Measurements from ENCODE around the gene MB21D2.
"Not testable (repeated sequence)": the region's sequence is repeated elsewhere in the genome, so short reads cannot be mapped to it uniquely, and the experiment has no call there.

The MB21D2 gene, protein sequence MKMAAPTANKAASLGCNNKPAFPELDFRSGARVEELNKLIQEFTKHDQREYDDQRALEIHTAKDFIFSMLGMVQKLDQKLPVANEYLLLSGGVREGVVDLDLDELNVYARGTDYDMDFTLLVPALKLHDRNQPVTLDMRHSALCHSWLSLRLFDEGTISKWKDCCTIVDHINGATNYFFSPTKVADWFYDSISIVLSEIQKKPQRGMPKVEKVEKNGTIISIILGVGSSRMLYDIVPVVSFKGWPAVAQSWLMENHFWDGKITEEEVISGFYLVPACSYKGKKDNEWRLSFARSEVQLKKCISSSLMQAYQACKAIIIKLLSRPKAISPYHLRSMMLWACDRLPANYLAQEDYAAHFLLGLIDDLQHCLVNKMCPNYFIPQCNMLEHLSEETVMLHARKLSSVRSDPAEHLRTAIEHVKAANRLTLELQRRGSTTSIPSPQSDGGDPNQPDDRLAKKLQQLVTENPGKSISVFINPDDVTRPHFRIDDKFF

DNA sequence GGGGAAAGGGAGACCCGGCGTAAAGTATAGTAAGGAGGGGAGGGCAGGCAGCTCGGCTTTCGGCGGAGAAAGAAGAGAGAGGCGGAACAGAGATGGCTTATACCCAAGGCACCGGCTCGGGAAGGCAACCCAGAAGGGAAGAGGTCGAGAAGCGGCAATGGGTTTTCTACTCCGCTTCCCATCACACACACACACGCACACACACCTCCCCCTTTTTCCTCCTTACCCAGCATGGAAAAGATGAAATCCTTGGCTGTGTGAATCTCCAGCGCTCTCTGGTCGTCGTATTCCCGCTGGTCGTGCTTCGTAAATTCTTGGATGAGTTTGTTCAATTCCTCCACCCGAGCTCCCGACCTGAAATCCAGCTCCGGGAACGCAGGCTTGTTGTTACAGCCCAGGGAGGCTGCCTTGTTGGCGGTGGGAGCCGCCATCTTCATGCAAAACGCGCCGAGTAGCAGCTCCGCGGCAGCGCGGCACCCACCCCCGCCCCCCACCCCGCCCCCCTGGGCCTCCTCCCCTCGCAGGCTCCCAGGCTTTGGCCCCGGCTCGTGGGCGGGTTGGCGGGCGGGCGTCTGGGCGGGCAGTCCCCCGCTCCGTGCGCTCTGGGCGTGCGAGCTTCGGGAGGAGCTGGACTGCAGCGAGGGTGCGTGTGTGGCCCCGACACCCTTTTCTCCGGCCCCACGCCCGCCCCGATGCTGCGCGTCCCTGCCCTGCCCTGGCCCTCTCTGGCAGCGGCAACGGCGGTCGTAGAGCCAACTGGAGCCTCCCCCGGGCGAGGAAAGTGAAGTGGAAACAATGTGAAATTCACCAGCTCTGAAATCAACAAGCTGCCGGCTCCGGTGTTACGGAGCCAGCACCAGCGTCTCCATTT lies at the start of gene MB21D2:
Gene MB21D2, minus strand, starts transcription at position 453 of the 871 bp plus-strand sequence. Its CDS starts 16 bp downstream, at position 437.
- Histone ChIP-seq H3K27me3 (peaks cover 96% of the 10 kb centered on the region), H3K27ac (no peak within 1 kb of the TSS)

DNA sequence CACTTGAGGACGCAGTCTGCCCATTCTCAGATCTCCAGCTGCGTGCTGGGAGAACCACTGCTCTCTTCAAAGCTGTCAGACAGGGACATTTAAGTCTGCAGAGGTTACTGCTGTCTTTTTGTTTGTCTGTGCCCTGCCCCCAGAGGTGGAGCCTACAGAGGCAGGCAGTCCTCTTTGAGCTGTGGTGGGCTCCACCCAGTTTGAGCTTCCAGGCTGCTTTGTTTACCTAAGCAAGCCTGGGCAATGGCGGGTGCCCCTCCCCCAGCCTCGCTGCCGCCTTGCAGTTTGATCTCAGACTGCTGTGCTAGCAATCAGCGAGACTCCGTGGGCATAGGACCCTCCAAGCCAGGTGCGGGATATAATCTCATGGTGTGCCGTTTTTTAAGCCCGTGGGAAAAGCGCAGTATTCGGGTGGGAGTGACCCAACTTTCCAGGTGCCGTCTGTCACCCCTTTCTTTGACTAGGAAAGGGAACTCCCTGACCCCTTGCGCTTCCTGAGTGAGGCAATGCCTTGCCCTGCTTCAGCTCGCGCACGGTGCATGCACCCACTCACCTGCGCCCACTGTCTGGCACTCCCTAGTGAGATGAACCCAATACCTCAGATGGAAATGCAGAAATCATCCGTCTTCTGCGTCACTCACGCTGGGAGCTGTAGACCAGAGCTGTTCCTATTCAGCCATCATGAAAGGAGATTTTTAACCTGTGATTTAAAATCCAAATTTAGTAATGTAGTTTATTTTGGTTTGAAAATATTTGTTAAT lies 47.5 kb upstream of the MB21D2 start:
- H3K4me3 ChIP-seq (ENCODE audit: low read depth in 1 of 2, low read length in 1 of 2); H3K4me1 ChIP-seq (ENCODE audit: control insufficient read depth in 1 of 2, insufficient read depth in 1 of 2, low read depth in 1 of 2, low read length in 1 of 2); H3K27ac ChIP-seq; H3K27me3 ChIP-seq; H3K9me3 ChIP-seq; H3K36me3 ChIP-seq: not testable (repeated sequence)

More for the DNA sequence above, at the start of gene MB21D2:
- peaks cover 0 to 9% of the 10 kb centered on the region in 2 experiments for H3K4me1 ChIP-seq (ENCODE audit: control insufficient read depth in 1 of 2, insufficient read depth in 1 of 2, low read depth in 1 of 2, low read length in 1 of 2)
- no peaks in the 10 kb centered on the region for H3K9me3 ChIP-seq
- no peaks in the 10 kb centered on the region for H3K36me3 ChIP-seq
- TF ChIP-seq, protein P1, sequence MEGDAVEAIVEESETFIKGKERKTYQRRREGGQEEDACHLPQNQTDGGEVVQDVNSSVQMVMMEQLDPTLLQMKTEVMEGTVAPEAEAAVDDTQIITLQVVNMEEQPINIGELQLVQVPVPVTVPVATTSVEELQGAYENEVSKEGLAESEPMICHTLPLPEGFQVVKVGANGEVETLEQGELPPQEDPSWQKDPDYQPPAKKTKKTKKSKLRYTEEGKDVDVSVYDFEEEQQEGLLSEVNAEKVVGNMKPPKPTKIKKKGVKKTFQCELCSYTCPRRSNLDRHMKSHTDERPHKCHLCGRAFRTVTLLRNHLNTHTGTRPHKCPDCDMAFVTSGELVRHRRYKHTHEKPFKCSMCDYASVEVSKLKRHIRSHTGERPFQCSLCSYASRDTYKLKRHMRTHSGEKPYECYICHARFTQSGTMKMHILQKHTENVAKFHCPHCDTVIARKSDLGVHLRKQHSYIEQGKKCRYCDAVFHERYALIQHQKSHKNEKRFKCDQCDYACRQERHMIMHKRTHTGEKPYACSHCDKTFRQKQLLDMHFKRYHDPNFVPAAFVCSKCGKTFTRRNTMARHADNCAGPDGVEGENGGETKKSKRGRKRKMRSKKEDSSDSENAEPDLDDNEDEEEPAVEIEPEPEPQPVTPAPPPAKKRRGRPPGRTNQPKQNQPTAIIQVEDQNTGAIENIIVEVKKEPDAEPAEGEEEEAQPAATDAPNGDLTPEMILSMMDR (IDR thresholded peaks at IDR 0.05) = no peak
- H3K4me3 ChIP-seq (ENCODE audit: low read depth in 1 of 2, low read length in 1 of 2) = peak within 1 kb of the TSS in 1 of 2 experiments; percentile 12

DNA sequence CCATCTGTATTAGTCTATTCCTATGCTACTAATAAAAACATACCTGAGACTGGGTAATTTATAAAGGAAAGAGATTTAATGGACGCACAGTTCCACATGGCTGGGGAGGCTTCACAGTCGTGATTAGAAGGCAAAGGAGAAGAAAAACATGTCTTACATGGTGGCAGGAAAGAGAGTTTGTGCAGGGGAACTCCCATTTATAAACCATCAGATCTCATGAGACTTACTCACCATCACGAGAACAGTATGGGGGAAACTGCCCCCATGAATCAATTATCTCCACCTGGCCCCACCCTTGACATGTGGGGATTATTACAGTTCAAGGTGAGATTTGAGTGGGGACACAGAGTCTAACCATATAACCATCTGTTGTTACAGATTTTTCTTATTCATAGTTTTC lies 42.1 kb upstream of the MB21D2 start:
- H3K36me3 ChIP-seq = no peaks in the 10 kb centered on the region

DNA sequence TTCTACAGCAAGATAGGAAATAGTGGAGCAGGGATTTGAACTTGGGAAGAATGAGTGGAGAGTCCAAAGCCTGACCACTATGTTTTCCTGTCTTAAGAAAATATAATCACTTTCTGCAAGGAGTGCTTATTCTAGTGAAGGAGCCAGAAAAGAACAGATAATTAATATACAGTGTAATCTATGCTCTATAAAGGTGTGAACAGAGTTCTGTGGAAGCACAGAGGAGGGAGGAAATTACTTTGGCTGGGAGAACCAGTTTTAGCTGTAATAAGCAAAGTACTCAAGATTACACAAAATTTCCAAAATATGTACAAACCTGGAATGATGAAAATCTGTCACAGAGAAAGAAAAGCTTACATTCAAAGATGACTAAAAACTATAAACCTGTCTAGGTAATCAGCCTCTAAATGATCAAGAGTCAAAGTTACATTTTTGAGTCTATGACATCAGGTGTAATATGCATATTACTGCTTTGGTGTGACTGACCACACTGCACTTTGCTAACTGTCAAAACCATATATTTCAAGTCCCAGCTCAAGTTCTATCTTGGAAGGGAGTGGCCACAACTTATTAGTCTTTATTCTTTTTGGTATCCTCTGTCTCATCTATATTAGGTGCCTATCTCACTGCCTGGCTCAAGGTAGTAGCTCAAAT lies 40.7 kb upstream of the MB21D2 start:
- no peaks in the 10 kb centered on the region for H3K36me3 ChIP-seq

More for the DNA sequence above, 42.1 kb upstream of the MB21D2 start:
- Histone ChIP-seq H3K9me3 (no peaks in the 10 kb centered on the region), H3K27ac (no peak overlapping the region), H3K4me1 (ENCODE audit: control insufficient read depth in 1 of 2, insufficient read depth in 1 of 2, low read depth in 1 of 2, low read length in 1 of 2) (peaks cover 2 to 9% of the 10 kb centered on the region in 2 experiments), H3K27me3 (no peaks in the 10 kb centered on the region), H3K4me3 (ENCODE audit: low read depth in 1 of 2, low read length in 1 of 2) (no peak overlapping the region)
- TF ChIP-seq, protein P1 (IDR thresholded peaks at IDR 0.05) = no peak

DNA sequence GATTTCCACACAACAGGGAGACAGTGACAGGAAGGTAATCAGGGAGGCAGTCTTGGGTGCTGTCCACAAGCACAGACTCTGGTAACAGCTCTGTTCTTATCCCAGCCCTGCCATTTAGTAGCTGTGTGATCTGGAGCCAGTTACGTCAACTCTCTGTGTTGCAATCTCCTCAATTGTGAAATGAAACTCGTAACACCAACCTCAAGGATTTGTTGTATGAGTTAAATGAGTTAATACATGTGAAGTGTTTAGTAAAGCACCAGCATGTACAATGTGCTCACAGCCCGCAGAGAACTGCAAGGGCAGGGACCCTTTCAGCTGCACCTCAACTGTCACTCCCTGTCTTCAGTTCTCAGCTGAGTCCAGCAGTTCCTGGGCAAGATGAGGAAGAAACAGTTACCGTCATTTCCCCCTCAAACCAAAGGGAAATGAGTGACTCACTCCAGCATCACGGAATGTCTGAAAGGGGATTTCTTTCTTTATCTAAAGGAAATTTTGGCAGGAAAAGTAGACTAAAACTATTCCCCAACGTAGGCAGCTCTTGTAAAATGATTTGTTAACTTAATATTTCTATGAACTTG lies 39.9 kb upstream of the MB21D2 start:
- no peaks in the 10 kb centered on the region for H3K9me3 ChIP-seq
- TF ChIP-seq, protein P1 (IDR thresholded peaks at IDR 0.05) = no peak
- no peaks in the 10 kb centered on the region for H3K27me3 ChIP-seq
- no peak overlapping the region for H3K27ac ChIP-seq
- no peak overlapping the region for H3K4me3 ChIP-seq (ENCODE audit: low read depth in 1 of 2, low read length in 1 of 2)
- peaks cover 2 to 9% of the 10 kb centered on the region in 2 experiments for H3K4me1 ChIP-seq (ENCODE audit: control insufficient read depth in 1 of 2, insufficient read depth in 1 of 2, low read depth in 1 of 2, low read length in 1 of 2)
- no peaks in the 10 kb centered on the region for H3K36me3 ChIP-seq

More for the DNA sequence above, 40.7 kb upstream of the MB21D2 start:
- H3K4me3 ChIP-seq (ENCODE audit: low read depth in 1 of 2, low read length in 1 of 2) = no peak overlapping the region
- TF ChIP-seq, protein P1 (IDR thresholded peaks at IDR 0.05) = no peak
- no peaks in the 10 kb centered on the region for H3K27me3 ChIP-seq
- H3K27ac ChIP-seq = no peak overlapping the region
- peaks cover 2 to 9% of the 10 kb centered on the region in 2 experiments for H3K4me1 ChIP-seq (ENCODE audit: control insufficient read depth in 1 of 2, insufficient read depth in 1 of 2, low read depth in 1 of 2, low read length in 1 of 2)
- H3K9me3 ChIP-seq = no peaks in the 10 kb centered on the region

All from neutrophil (primary cell).